GM12892 (cell line): Measurements from ENCODE around the gene SH3RF1.
"Not testable (repeated sequence)": the region's sequence is repeated elsewhere in the genome, so short reads cannot be mapped to it uniquely, and the experiment has no call there.

Source experiments
- DNase-seq: peaks from one replicate; pipeline ENCODE4 v3.0.0; 2011; ENCODE audit not compliant: insufficient read length
- FAIRE-seq: peaks from 2 replicates; lab custom pipeline; 2011; peaks lifted over from hg19 to GRCh38; lab: Jason Lieb, UNC
- POLR2A ChIP-seq: IDR thresholded peaks from 2 replicates; pipeline ENCODE4 v1.6.1; 2011; ENCODE audit warnings: low read depth, low read length, control low read depth
- POLR2AphosphoS5 ChIP-seq: IDR thresholded peaks from 2 replicates; pipeline ENCODE4 v1.6.1; 2011; ENCODE audit warnings: low read depth, low read length, control low read depth
- TAF1 ChIP-seq: IDR thresholded peaks from 2 replicates; pipeline ENCODE4 v1.6.1; 2011; ENCODE audit warnings: low read depth, mild to moderate bottlenecking, control low read depth, low read length, borderline replicate concordance

Gene SH3RF1

DNA sequence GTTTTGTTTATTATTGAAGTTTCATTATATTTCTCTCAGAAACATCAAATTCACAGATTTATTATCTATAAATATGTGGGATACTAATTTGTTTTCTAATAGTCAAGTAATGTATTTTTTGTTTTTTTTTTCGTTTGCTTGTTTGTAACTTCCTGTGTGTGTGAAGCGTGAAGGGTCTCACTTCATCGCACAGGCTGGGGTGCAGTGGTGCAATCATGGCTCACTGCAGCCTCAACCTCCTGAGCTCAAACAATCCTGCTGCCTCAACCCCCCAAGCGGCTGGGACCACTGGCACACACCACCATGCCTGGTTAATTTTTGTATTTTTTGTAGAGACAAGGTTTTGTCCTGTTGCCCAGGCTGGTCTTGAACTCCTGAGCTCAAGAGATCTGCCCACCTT is 55.1 kb downstream of the SH3RF1 start:
- FAIRE-seq, result no peak
- DNase-seq, result no peak

DNA sequence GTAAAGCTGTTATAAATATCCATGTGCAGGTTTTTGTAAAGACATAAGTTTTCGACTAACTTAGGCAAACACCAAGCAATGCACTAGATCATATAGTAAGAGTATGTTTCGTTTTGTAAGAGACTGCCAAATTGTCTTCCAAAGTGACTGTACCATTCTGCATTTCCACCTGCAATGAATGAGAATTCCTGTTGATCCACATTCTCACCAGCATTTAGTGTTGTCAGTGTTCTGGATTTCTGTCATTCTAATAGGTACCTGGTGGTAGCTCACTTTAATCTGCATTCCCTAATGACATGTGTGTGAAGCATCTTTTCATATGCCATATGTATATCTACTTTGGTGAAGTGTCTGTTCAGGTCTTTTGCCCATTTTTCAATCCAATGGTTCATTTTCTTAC is 57.8 kb downstream of the SH3RF1 start:
- FAIRE-seq (no peak), DNase-seq (no peak)

More for the DNA sequence above, 55.1 kb downstream of the SH3RF1 start:
- no peak for TF ChIP-seq TAF1
- no peak for TF ChIP-seq POLR2AphosphoS5
- no peak for TF ChIP-seq POLR2A

DNA sequence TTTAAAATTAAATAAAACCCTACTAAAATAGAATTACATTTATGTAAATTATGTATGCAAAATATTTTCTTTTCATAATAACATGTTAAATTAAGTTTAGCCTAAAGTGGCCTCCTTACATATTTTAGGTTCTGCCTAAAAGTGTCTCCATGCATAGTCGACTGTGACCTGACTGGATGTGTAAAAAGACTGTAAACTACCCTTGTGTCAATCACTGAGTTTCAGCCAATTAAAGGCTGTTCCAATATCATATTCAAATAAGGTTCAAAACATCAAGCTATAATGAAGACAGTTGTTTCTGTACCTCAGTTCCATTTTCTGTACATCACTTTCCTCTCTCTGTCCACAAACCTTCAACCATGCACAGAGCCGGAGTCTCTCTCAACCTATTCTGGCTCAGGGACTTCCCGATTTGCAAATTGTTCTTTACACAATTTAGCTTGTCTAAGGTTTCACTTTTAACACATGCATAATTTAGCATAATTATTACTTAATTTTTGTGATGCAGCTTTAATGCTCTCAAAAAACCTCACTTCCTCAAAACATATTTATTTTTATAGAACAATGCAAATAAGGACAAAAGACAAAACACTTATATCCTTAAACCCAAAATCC is 60.1 kb downstream of the SH3RF1 start:
- FAIRE-seq (peak; percentile 85), DNase-seq (no peak)
- TF ChIP-seq POLR2A (no peak), TAF1 (no peak), POLR2AphosphoS5 (no peak)

More for the DNA sequence above, 57.8 kb downstream of the SH3RF1 start:
- TF ChIP-seq TAF1 (no peak), POLR2AphosphoS5 (no peak), POLR2A (no peak)

DNA sequence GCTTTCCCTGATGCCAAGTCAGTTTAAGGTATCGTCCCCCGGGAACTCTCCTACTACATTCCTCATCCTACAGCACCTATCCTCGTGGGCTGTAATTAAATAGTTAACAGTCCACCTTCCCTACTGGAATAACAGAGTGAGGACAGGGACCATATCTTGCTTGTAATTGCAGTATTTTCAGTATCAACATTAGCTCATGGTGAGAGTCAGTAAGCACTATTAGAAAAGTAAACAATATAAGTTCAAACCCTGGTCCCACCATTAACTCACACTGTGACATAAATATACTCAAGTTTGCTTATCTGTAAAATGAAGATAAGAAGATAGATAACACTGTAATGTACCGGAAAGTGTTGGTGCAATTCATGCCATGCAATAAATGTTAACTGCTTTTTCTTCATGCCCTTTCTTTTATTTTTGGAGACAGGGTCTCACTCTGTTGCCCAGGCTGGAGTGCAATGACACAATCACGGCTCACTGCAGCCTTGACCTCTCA is 61.3 kb downstream of the SH3RF1 start:
- FAIRE-seq, result peak; percentile 76
- DNase-seq, result no peak
- TF ChIP-seq POLR2AphosphoS5 (no peak), TAF1 (no peak), POLR2A (no peak)

DNA sequence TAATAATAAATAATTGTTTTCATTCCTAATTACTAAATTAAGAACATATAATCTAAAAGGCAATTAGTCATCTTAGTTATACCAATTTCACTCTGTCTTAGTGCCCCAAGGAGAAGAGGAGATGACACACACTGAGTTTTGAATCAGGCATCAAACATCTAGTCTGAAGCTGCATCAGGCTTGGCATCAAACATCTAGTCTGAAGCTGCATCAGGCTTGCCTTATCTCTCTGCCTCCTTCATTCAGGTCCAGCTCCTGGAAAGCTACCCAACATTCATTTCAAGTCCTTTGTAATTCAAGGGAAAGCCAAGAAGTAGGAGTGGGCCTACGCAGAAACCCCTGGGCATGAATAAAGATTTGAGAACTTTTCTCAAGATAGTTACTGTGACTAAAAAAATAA is 62.2 kb downstream of the SH3RF1 start:
- DNase-seq, result no peak
- peak; percentile 21 for FAIRE-seq
- TF ChIP-seq TAF1, result no peak
- no peak for TF ChIP-seq POLR2A
- TF ChIP-seq POLR2AphosphoS5, result no peak

DNA sequence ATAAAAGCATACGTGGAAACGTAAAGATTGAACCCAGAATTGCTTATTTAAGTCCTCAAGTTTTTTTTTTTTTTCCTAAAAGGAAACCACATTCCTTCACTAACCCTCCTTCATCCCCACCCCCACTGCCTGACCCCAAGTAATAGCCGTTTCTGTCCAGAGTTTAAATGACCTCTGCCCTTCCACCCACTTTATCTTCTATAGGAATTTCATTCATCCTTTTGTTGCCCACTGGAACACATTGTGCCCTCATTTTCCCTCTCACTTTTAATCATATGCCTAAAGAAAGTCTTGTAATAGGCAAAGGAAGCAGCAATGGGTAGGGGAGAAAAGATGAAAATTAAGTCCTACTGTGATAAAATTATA is 62.7 kb downstream of the SH3RF1 start:
- DNase-seq (no peak), FAIRE-seq (no peak)
- TF ChIP-seq TAF1 (no peak), POLR2A (no peak), POLR2AphosphoS5 (no peak)

DNA sequence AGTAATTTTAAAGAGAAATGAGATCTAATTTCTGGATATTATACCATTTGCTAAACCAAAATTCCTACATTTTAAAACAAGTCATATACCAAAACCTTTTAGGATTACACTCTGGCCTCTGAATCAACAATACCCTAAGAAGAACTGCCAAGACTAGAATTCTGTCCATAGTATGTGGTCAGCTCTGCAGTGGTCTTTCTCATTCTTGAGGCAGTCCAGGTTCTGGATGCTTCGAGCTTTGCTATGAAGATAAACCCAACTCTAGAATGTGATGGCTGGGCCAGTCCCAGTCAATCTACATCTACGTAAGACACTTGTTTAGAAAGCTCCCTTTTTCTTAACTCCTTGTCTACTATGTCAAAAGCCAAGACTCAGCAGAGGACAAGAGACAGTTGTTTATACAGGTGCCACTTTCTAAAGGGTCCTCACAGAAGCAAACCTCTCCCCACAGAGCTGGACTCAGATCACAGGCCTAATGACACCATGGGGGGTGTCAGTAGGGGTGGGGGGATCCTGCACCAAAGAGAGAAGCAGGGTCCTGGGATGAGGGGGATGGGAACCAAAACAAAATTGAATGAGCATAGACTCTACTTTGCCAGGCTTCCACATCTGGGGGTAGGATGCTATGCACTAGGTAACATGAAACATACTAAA is 63.2 kb downstream of the SH3RF1 start:
- TF ChIP-seq POLR2A (no peak), POLR2AphosphoS5 (no peak), TAF1 (no peak)
- DNase-seq (no peak), FAIRE-seq (no peak)

DNA sequence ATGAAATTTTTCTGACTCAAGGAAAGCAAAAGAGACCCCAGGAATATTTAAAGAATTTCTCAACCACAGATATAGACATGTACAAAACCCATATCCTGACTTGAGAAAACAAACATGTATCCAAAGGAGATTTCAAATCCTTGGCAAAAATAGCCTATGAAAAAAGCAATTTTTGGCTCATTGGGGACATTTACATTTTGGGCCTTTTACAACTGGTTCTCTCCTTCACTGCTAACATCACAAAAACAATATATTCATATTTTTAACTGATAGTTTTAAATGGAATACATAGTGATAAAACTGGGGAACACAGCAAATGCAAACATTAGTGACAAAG is 65.0 kb downstream of the SH3RF1 start:
- no peak for DNase-seq
- no peak for FAIRE-seq
- TF ChIP-seq POLR2AphosphoS5, result no peak
- TF ChIP-seq TAF1, result no peak
- no peak for TF ChIP-seq POLR2A

DNA sequence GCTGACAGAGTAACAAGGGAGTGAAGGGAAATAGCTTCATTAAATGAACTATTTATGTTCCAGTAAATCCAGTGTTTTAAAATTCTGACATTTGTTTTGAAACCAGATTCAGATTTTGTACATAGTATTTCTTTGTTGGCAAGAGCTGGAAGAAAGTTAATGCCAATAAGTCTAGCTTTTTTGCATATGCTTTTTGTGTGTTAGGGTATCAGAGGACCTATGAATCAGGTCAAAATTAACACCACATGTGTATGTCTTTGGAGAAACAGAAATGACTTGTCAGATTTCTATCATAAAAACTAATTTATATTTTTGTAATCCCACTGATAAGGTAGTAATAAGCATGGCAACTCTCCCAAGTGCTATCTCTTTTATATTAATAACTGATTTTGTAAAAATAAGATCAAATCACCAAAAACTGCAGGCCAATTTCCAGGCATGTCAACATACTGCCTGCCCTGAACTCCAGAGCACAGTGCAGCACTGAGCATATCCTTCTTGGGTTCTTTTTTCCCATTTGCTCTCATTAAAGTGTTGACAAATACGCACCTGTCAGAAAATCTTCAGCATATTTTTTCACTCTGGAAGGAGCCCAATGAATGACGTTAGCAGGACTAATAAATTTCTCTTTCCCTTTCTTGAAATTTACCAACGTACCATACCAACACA is 65.5 kb downstream of the SH3RF1 start:
- FAIRE-seq (no peak), DNase-seq (no peak)
- TF ChIP-seq POLR2AphosphoS5 (no peak), TAF1 (no peak), POLR2A (no peak)

DNA sequence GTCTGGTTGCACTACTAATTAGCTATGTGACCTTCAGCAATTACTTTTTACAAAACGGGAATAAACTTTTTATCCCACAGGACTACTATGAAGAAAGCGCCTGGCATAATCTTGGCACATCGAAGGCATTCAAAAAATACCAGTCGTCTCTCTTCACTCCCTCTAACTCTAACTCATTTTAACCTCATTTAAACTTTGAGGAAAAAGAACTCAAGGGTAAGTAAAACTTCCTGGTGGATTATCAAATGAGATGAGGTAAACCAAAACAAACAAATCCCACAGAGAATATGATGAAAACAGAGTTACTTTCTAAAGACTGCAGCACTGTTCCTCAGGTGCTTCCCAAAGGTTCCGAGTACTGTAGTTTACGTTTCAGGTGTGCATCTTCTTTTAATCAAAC is 66.9 kb downstream of the SH3RF1 start:
- DNase-seq (no peak), FAIRE-seq (no peak)
- TF ChIP-seq POLR2AphosphoS5, result no peak
- TF ChIP-seq TAF1, result no peak
- TF ChIP-seq POLR2A, result no peak

DNA sequence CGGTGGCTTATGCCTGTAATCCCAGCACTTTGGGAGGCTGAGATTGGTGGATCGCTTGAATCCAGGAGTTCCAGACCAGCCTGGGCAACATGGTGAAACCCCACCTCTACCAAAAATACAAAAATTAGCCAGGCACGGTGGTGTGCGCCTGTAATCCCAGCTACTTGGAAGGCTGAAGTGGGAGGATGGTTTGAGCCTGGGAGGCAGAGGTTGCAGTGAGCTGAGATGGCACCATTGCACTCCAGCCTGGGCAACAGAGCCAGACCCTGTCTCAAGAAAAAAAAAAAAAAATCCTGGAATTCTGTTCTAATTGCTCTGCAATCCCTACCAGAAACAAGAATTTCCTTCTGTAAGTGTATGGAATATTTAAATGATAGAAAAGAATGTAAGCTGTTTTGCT is 67.5 kb downstream of the SH3RF1 start:
- not testable (repeated sequence) for DNase-seq, FAIRE-seq

DNA sequence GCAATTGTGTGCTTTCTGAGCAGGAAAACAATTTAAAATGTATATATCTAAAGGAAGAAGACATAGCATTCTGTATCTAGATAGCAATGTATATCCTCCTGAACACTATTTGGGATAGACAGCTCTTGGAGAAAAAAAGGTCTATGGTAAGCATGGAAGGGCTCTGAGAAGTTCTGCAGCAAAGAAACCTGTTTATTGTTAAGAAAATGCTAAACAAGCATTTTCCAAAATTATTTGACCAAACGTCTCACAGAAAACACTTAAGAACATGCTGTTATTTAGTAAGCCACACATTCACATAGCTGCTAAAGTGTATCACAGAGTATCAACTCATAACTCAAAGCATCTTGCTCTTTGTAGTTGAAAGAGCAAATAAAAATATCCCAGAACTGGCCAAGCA is 67.9 kb downstream of the SH3RF1 start:
- DNase-seq, result no peak
- FAIRE-seq, result no peak
- TF ChIP-seq TAF1 (no peak), POLR2AphosphoS5 (no peak), POLR2A (no peak)

DNA sequence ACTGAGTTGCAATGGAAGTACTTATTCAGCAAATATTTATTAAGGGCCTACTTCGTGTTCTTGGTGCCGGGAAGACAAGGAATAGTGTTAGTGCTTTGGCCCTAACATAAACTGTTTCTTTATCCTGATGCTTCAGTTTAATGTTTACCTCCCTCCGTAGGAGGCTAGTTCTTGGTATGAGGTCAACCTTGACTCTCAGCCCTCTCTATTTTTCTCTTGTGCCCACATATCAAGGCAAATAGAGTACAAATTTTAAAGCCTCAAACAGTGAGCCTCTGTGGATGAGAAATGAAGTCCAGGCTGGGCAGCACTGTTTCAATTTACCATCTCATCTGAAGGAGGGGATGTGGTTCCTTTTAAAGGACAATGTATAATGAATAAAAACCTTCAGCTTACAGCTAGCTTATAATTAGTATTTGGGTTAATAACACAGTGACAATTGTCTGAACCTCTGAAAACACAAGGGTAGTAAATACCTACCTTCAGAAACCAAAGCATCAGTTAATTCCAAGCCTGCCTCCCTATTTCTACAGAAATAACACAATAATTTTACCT is 68.5 kb downstream of the SH3RF1 start:
- DNase-seq, result no peak
- peak; percentile 24 for FAIRE-seq
- TF ChIP-seq POLR2AphosphoS5, result no peak
- TF ChIP-seq POLR2A, result no peak
- no peak for TF ChIP-seq TAF1
